Cardiac atrium fibroblast (primary cell): ENCODE results near the gene PTAR1. TPM values are rescaled to one million over a fixed set of nuclear protein-coding genes. Genes with fewer than 3 reads are reported as not detected.

Source experiments
- total RNA-seq: library from RNA; depleted of rRNA; stranded (reverse); fragments of >200 nt; gene quantifications from 2 replicates; pipeline ENCODE4 v1.2.3, GENCODE V29; 2015

Gene PTAR1, protein sequence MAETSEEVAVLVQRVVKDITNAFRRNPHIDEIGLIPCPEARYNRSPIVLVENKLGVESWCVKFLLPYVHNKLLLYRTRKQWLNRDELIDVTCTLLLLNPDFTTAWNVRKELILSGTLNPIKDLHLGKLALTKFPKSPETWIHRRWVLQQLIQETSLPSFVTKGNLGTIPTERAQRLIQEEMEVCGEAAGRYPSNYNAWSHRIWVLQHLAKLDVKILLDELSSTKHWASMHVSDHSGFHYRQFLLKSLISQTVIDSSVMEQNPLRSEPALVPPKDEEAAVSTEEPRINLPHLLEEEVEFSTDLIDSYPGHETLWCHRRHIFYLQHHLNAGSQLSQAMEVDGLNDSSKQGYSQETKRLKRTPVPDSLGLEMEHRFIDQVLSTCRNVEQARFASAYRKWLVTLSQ
- 35.2 and 38.3 TPM in 2 replicates for total RNA-seq

DNA sequence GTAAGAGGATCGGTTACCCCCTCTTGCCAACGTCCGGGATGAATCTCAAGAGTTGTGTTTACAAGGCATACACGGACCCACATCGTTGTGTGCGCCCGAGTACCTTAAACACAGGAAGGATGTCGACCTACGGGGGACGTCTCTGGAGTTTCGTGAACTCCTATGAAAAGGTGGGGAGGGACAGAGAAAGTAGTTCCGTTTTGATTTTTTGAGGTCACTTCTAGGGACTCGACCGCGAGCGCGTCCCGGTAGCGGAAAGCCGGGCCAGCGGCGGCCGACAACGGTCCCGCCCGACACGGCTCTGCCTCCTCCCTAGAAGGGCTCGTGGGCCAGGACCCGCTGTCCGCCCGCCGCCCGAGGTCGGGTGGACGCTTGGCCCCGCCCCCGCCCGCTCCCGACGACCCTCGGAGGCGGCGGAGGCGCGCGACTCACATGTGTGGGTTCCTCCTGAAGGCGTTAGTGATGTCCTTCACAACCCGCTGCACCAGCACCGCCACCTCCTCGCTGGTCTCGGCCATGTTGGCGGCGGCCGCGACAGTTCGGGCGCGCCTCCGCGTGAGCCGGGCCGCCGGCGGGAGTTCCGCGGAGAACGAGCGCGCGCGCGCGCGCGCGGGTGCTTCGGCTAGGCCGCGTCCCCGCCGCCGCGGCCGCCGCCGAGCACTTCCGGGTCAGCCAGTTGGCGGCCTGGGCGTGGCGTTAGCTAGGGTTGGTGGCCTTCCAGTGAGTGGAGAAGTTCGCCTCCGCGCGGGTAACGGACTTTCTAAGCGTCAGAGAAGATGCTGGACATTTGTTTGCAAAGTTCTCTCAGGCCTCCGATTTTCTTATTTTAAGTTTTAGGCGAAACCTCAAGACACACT, at the start of gene PTAR1:
TSS of gene PTAR1 (minus strand) at position 591 of the 857 bp plus-strand sequence. CDS start at position 518, 73 bp downstream.

DNA sequence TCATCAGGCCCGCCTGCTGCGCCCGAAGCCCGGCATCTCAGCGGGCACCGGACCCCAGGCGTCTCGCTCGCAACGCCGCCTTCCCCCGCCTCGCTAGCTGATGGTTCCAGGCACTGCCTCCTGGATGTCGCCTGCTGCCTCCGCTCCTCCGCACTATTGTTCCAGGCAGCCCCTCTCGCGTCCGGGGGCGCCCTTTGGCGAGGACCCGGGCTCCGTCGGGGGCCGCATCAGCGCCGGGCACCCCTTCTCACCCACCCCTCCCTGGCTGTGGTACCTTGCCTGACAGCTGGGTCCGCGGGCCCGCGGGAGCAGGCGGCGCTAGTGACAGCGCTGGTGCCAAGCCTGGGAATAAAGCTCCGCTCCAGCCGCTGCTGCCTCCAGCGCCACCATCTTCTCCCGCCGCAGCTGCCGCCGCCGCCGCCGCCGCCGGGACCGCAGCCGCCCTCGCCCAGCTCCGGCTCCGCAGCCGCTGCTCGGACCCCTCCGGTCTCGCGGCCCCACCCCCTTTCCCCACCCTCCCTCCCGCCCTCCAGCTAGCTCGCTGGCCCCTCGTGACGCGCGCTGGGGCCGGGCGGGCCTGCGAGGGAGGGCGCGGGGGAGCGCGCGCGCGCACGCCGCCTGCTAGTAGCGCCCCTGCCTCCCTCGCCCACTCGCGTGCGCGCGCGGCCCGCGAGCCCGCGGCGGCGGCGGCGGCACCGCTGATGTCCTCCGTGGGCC, 87.8 kb downstream of the PTAR1 start, which contains the start of gene APBA1:
TSS of gene APBA1 (minus strand) at position 493 of the 717 bp plus-strand sequence.

Other genes starting within 250 kb of the PTAR1 start
- 3.1 and 14.3 TPM in 2 replicates for gene APBA1, start 87.6 kb downstream of the PTAR1 start, total RNA-seq
- gene CFAP95, start 60.8 kb upstream of the PTAR1 start, total RNA-seq, result not detected in 2 replicates